Endodermal cell (in vitro differentiated cells): ENCODE measurements around the gene OTOG. TPM values are rescaled to one million over a fixed set of nuclear protein-coding genes. Genes with fewer than 3 reads are reported as not detected.

Experiments
- DNase-seq: peaks from one replicate; pipeline ENCODE4 v3.0.0-alpha.2; 2017
- H3K27ac ChIP-seq: 2 replicates; pipeline ENCODE4 v1.5.1; 2013; ENCODE audit warnings: mild to moderate bottlenecking, low read depth, low read length, moderate library complexity
- H3K27me3 ChIP-seq: 2 replicates; pipeline ENCODE4 v1.6.1; 2013; ENCODE audit warnings: mild to moderate bottlenecking, low read length, moderate library complexity; ENCODE audit not compliant: insufficient read depth, control insufficient read depth, poor library complexity, severe bottlenecking
- H3K36me3 ChIP-seq: 2 replicates; pipeline ENCODE4 v1.7.0; 2013; ENCODE audit warnings: mild to moderate bottlenecking, low read length, moderate library complexity; ENCODE audit not compliant: control insufficient read depth, insufficient read depth
- H3K4me1 ChIP-seq: one replicate; pipeline ENCODE4 v1.7.0; 2013; ENCODE audit warnings: low read length; ENCODE audit not compliant: control insufficient read depth, insufficient read depth
- H3K4me3 ChIP-seq: 2 replicates; pipeline ENCODE4 v1.5.1; 2013; ENCODE audit warnings: mild to moderate bottlenecking, low read length, moderate library complexity
- H3K9ac ChIP-seq: 2 replicates; pipeline ENCODE4 v1.6.1; 2013; ENCODE audit warnings: mild to moderate bottlenecking, low read length, moderate library complexity; ENCODE audit not compliant: poor library complexity, severe bottlenecking; ENCODE audit errors: extremely low read depth
- H3K9me3 ChIP-seq: 2 replicates; pipeline ENCODE4 v1.6.1; 2013; ENCODE audit warnings: mild to moderate bottlenecking, low read length, moderate library complexity; ENCODE audit not compliant: control insufficient read depth
- H3K27ac Mint-ChIP-seq: 2 replicates; pipeline ENCODE4 v1.8.0; 2020; ENCODE audit warnings: mixed read lengths
- H3K27me3 Mint-ChIP-seq: 2 replicates; pipeline ENCODE4 v1.8.0; 2021; ENCODE audit warnings: mild to moderate bottlenecking, mixed read lengths; ENCODE audit not compliant: insufficient read depth
- H3K36me3 Mint-ChIP-seq: 2 replicates; pipeline ENCODE4 v1.8.0; 2020; ENCODE audit warnings: low read depth, mixed read lengths
- H3K4me1 Mint-ChIP-seq: 2 replicates; pipeline ENCODE4 v1.8.0; 2020; ENCODE audit warnings: mixed read lengths
- H3K4me3 Mint-ChIP-seq: 2 replicates; pipeline ENCODE4 v1.8.0; 2020; ENCODE audit warnings: mild to moderate bottlenecking, moderate library complexity, mixed read lengths
- H3K9me3 Mint-ChIP-seq: 2 replicates; pipeline ENCODE4 v1.8.0; 2020; ENCODE audit warnings: mild to moderate bottlenecking, mixed read lengths
- WGBS, 2 experiments: methylation state at CpG; one replicate each; pipeline versions ENCODE4 v1.1.5 to v1.1.7; 2013; ENCODE audit warnings: missing lambda C conversion rate in 2 of 2, mixed read lengths in 1 of 2; ENCODE audit not compliant: insufficient coverage in 1 of 2, insufficient read length in 1 of 2; 5-methylcytosine and 5-hydroxymethylcytosine counted together
- total RNA-seq, 2 donors: library from RNA; stranded (reverse); fragmentation: NEBNext Ultra II Directional in 1 of 2; extraction: Animal tissue kit (Norgen Biotek cat#: 25700) in 1 of 2; gene quantifications; 2 replicates in 1 of 2; 3 replicates in 1 of 2; pipeline ENCODE4 v1.2.1, GENCODE V29; 2021
- TF ChIP-seq, protein P1 (sequence below): fragments of 200-600 bp; sonication (generic); conservative IDR thresholded peaks from 2 replicates; pipeline ENCODE4 v1.5.0; 2021; ENCODE audit warnings: antibody characterized with exemption, mild to moderate bottlenecking

Gene OTOG
- total RNA-seq, 2 donors from 2014 or later: 0.33 to 0.55 TPM

- no peak overlapping the region for H3K9ac ChIP-seq
- no peak overlapping the region for H3K27ac Mint-ChIP-seq
- no peak overlapping the region for H3K4me3 Mint-ChIP-seq
- H3K36me3 Mint-ChIP-seq: no peaks in the 10 kb centered on the region
- no peak overlapping the region for H3K4me3 ChIP-seq
- H3K4me1 Mint-ChIP-seq: peaks cover 8% of the 10 kb centered on the region
- no peaks in the 10 kb centered on the region for H3K9me3 Mint-ChIP-seq
- TF ChIP-seq, protein P1, sequence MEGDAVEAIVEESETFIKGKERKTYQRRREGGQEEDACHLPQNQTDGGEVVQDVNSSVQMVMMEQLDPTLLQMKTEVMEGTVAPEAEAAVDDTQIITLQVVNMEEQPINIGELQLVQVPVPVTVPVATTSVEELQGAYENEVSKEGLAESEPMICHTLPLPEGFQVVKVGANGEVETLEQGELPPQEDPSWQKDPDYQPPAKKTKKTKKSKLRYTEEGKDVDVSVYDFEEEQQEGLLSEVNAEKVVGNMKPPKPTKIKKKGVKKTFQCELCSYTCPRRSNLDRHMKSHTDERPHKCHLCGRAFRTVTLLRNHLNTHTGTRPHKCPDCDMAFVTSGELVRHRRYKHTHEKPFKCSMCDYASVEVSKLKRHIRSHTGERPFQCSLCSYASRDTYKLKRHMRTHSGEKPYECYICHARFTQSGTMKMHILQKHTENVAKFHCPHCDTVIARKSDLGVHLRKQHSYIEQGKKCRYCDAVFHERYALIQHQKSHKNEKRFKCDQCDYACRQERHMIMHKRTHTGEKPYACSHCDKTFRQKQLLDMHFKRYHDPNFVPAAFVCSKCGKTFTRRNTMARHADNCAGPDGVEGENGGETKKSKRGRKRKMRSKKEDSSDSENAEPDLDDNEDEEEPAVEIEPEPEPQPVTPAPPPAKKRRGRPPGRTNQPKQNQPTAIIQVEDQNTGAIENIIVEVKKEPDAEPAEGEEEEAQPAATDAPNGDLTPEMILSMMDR: peak; percentile 36
- peak; percentile 66 for DNase-seq
- no peaks in the 10 kb centered on the region for H3K9me3 ChIP-seq
- no peak overlapping the region for H3K27ac ChIP-seq
- no peaks in the 10 kb centered on the region for H3K36me3 ChIP-seq
- peaks cover 4% of the 10 kb centered on the region for H3K4me1 ChIP-seq
- H3K27me3 Mint-ChIP-seq: peaks cover 10% of the 10 kb centered on the region
- 93 to 94% methylated on average over 5 to 15 of the region's 15 CpGs for WGBS, 2 experiments
- no peaks in the 10 kb centered on the region for H3K27me3 ChIP-seq
These were observed 98.3 kb downstream of the OTOG start for GRCh38 chr11:17645190-17645970.

GRCh38 chr11:17646451-17647145, 99.5 kb downstream of the OTOG start:
- Histone ChIP-seq H3K4me3 (no peak overlapping the region), H3K27ac (no peak overlapping the region), H3K4me1 (peaks cover 4% of the 10 kb centered on the region), H3K27me3 (no peaks in the 10 kb centered on the region), H3K36me3 (no peaks in the 10 kb centered on the region), H3K9me3 (no peaks in the 10 kb centered on the region), H3K9ac (no peak overlapping the region)
- TF ChIP-seq, protein P1: no peak
- H3K27me3 Mint-ChIP-seq: peaks cover 22% of the 10 kb centered on the region
- H3K4me1 Mint-ChIP-seq: peaks cover 8% of the 10 kb centered on the region
- H3K9me3 Mint-ChIP-seq: no peaks in the 10 kb centered on the region
- H3K4me3 Mint-ChIP-seq: no peak overlapping the region
- no peak overlapping the region for H3K27ac Mint-ChIP-seq
- peak; percentile 42 for DNase-seq
- no peaks in the 10 kb centered on the region for H3K36me3 Mint-ChIP-seq
- WGBS, 2 experiments: 66 to 69% methylated on average over 6 to 8 of the region's 8 CpGs

GRCh38 chr11:17648528-17648927, 101.5 kb downstream of the OTOG start:
- Mint-ChIP-seq H3K4me1 (peaks cover 8% of the 10 kb centered on the region), H3K27ac (no peak overlapping the region), H3K27me3 (peaks cover 31% of the 10 kb centered on the region), H3K36me3 (no peaks in the 10 kb centered on the region), H3K4me3 (no peak overlapping the region), H3K9me3 (no peaks in the 10 kb centered on the region)
- Histone ChIP-seq H3K4me1 (peaks cover 4% of the 10 kb centered on the region), H3K4me3 (no peak overlapping the region), H3K27me3 (no peaks in the 10 kb centered on the region), H3K27ac (no peak overlapping the region), H3K9ac (no peak overlapping the region), H3K36me3 (no peaks in the 10 kb centered on the region), H3K9me3 (no peaks in the 10 kb centered on the region)
- no peak for DNase-seq
- TF ChIP-seq, protein P1: no peak
- WGBS, 2 experiments: 82 to 92% methylated on average over 4 of the region's 4 CpGs
